NB4 (cell line): ENCODE results near the gene SFTPA2.
"Not testable (repeated sequence)": the region's sequence is repeated elsewhere in the genome, so short reads cannot be mapped to it uniquely, and the experiment has no call there.

Experiments used
- CTCF ChIP-seq: IDR thresholded peaks from one replicate; pipeline ENCODE4 v1.5.1; 2012; ENCODE audit warnings: low read depth, low read length
- MYC ChIP-seq: IDR thresholded peaks from 2 replicates; pipeline ENCODE4 v1.6.1; 2011; ENCODE audit warnings: low read depth, low read length
- POLR2A ChIP-seq: IDR thresholded peaks from 2 replicates; pipeline ENCODE4 v1.6.1; 2011; ENCODE audit warnings: mild to moderate bottlenecking; ENCODE audit not compliant: insufficient read length; ENCODE audit errors: extremely low read depth

GRCh38 chr10:79544408-79544807, 15.8 kb downstream of the SFTPA2 start:
- TF ChIP-seq POLR2A, CTCF, MYC: not testable (repeated sequence)
